ENCODE data around the gene SH3RF2. TPM values are rescaled to one million over a fixed set of nuclear protein-coding genes. Genes with fewer than 3 reads are reported as not detected.

SH3RF2 gene
- total and polyA plus RNA-seq, 7 experiments from 2014 or later, result 0.22 to 0.61 TPM; not detected in 5

DNA sequence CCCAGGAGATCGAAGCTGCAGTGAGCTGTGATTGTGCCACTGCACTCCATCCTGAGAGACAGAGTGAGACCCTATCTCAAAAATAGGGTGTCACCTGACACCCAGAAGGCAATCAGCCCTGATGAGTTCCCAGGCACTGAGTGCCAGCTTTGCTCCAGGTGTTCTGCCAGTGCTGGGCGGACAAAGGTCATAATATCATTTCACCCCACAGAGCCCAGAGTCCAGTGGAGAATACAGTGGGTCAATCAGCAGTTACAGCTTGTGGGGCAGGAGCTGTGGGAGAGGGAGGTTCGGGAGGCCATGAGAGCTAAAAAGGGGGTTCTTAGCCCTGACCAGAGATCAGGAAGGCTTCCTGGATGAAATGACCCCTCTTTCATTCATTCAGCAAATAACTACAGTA lies 24.4 kb upstream of the SH3RF2 start:
- Mint-ChIP-seq H3K27ac (no peak overlapping the region), H3K4me3 (no peak overlapping the region), H3K4me1 (peaks cover 0 to 3% (median 0%) of the 10 kb centered on the region in 7 donors), H3K36me3 (no peaks in the 10 kb centered on the region), H3K27me3 (peaks cover 0 to 11% (median 5%) of the 10 kb centered on the region in 5 donors), H3K9me3 (peaks cover 0 to 4% (median 0%) of the 10 kb centered on the region in 11 donors)
- H3K36me3 ChIP-seq (ENCODE audit: control insufficient read depth in 2 of 3, insufficient read depth in 3 of 3, low read length in 3 of 3), result no peaks in the 10 kb centered on the region
- H3K9me3 ChIP-seq (ENCODE audit: control insufficient read depth in 2 of 3, low read length in 3 of 3), result no peaks in the 10 kb centered on the region
- intact Hi-C loops (cut with micrococcal nuclease), result no loop called here
- no peaks in the 10 kb centered on the region for H3K27me3 ChIP-seq (ENCODE audit: control insufficient read depth in 2 of 2, insufficient read depth in 2 of 2, low read length in 2 of 2)
- DNase-seq, result no peak
- H3K27ac ChIP-seq (ENCODE audit: low read depth, low read length), result no peak overlapping the region
- ChIA-PET POLR2A (no interaction called here), CTCF (no interaction called here)
- ATAC-seq, result no peak
- no peaks in the 10 kb centered on the region for H3K4me1 ChIP-seq (ENCODE audit: control insufficient read depth in 2 of 2, insufficient read depth in 2 of 2, low read length in 2 of 2)
- H3K4me3 ChIP-seq (ENCODE audit: low read length), result no peak overlapping the region

DNA sequence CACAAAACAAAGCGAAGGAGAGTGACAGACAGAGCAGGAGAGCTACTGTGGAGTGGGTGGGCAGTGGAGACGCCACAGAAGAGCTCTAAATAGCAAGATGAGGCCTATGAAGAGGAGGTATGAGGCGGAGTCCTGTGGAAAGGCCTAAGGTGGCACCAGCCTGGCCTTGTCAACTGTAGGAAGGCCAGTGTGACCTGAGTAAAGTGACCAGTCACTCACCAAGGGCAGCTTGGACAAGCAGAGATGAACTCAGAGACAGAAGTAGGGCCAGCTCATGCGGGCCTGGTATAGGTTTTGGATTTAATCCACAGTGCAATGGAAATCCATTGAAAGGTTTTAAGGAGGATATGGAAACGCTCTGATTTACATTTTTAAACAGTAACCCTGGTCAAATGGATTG lies 23.8 kb upstream of the SH3RF2 start:
- intact Hi-C loops (cut with micrococcal nuclease), result no loop called here
- H3K4me3 Mint-ChIP-seq, result no peak overlapping the region
- ChIA-PET CTCF (no interaction called here), POLR2A (no interaction called here)
- peaks cover 0 to 3% (median 0%) of the 10 kb centered on the region in 7 donors for H3K4me1 Mint-ChIP-seq
- no peak overlapping the region for H3K27ac Mint-ChIP-seq
- Histone ChIP-seq H3K36me3 (ENCODE audit: control insufficient read depth in 2 of 3, insufficient read depth in 3 of 3, low read length in 3 of 3) (no peaks in the 10 kb centered on the region), H3K4me3 (ENCODE audit: low read length) (no peak overlapping the region), H3K27me3 (ENCODE audit: control insufficient read depth in 2 of 2, insufficient read depth in 2 of 2, low read length in 2 of 2) (no peaks in the 10 kb centered on the region), H3K4me1 (ENCODE audit: control insufficient read depth in 2 of 2, insufficient read depth in 2 of 2, low read length in 2 of 2) (no peaks in the 10 kb centered on the region), H3K27ac (ENCODE audit: low read depth, low read length) (no peak overlapping the region), H3K9me3 (ENCODE audit: control insufficient read depth in 2 of 3, low read length in 3 of 3) (no peaks in the 10 kb centered on the region)
- H3K27me3 Mint-ChIP-seq, result peaks cover 0 to 9% (median 6%) of the 10 kb centered on the region in 5 donors
- ATAC-seq (no peak), DNase-seq (no peak)
- H3K36me3 Mint-ChIP-seq, result no peaks in the 10 kb centered on the region
- H3K9me3 Mint-ChIP-seq, result peaks cover 0 to 5% (median 0%) of the 10 kb centered on the region in 11 donors

DNA sequence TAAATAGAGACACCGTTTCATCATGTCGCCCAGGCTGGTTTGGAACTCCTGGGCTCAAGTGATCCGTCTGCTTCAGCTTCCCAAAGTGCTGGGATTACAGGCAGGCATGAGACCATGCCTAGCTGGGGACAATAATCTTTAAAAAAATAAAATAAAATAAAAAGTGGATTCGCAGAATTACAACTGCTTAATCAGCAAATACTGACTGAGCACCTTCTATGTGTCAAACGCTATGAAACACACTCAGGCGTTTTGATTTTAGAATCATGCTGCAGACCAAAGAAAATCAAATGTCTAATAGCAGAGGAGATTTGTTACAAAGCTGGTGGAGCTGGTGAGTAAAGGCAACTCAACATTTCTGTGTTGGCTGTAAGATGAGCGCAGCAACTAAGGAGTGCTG lies 22.7 kb upstream of the SH3RF2 start:
- no peak overlapping the region for H3K4me3 Mint-ChIP-seq
- ChIA-PET POLR2A (no interaction called here), CTCF (no interaction called here)
- H3K27ac Mint-ChIP-seq, result no peak overlapping the region
- intact Hi-C loops (cut with micrococcal nuclease), result no loop called here
- ATAC-seq (no peak), DNase-seq (no peak)
- Histone ChIP-seq H3K4me1 (ENCODE audit: control insufficient read depth in 2 of 2, insufficient read depth in 2 of 2, low read length in 2 of 2) (no peaks in the 10 kb centered on the region), H3K4me3 (ENCODE audit: low read length) (no peak overlapping the region), H3K27ac (ENCODE audit: low read depth, low read length) (no peak overlapping the region), H3K36me3 (ENCODE audit: control insufficient read depth in 2 of 3, insufficient read depth in 3 of 3, low read length in 3 of 3) (no peaks in the 10 kb centered on the region), H3K9me3 (ENCODE audit: control insufficient read depth in 2 of 3, low read length in 3 of 3) (no peaks in the 10 kb centered on the region), H3K27me3 (ENCODE audit: control insufficient read depth in 2 of 2, insufficient read depth in 2 of 2, low read length in 2 of 2) (no peaks in the 10 kb centered on the region)
- no peaks in the 10 kb centered on the region for H3K36me3 Mint-ChIP-seq
- H3K9me3 Mint-ChIP-seq, result peaks cover 0 to 5% (median 0%) of the 10 kb centered on the region in 11 donors
- H3K4me1 Mint-ChIP-seq, result peaks cover 0 to 3% (median 0%) of the 10 kb centered on the region in 7 donors
- H3K27me3 Mint-ChIP-seq, result peaks cover 0 to 8% (median 6%) of the 10 kb centered on the region in 5 donors

DNA sequence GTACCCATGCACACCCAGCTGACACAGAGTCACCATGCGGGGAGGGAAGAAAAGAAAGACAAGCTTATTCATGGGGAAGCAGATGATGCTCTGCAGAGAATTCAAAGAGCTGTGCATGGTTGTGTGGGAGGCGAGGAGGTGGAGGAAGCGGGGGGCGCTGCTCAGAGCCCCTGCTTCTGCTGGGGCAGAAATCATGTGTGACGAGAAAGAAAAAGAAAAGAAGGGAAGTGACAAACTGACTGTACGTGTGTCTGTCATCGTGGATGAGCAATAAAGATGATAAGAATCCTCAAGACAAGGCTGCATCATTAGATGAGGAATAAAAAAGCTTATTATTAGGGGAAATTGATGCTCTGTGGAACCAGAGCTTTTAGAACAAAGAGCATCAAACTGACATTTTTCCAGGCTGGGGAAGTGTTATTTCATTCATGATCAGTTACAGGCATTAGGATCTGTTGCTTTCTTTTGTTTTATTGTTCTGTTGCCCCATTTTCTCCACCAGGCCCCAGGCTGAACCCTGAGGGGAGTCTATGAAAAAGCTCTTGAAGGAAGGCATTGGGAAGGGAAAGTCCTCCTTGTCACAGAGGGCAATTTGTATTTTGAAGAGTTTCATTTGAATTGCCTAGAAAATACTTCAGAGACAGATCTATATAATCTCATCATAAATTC lies 20.3 kb upstream of the SH3RF2 start:
- Mint-ChIP-seq H3K9me3 (peaks cover 0 to 5% (median 0%) of the 10 kb centered on the region in 11 donors), H3K27ac (no peak overlapping the region), H3K4me3 (no peak overlapping the region), H3K4me1 (peaks cover 0 to 3% (median 0%) of the 10 kb centered on the region in 7 donors), H3K36me3 (no peaks in the 10 kb centered on the region), H3K27me3 (peaks cover 0 to 11% (median 5%) of the 10 kb centered on the region in 5 donors)
- intact Hi-C loops (cut with micrococcal nuclease), result no loop called here
- CTCF ChIA-PET, result no interaction called here
- Histone ChIP-seq H3K4me1 (ENCODE audit: control insufficient read depth in 2 of 2, insufficient read depth in 2 of 2, low read length in 2 of 2) (no peaks in the 10 kb centered on the region), H3K4me3 (ENCODE audit: low read length) (no peak overlapping the region), H3K27me3 (ENCODE audit: control insufficient read depth in 2 of 2, insufficient read depth in 2 of 2, low read length in 2 of 2) (no peaks in the 10 kb centered on the region), H3K27ac (ENCODE audit: low read depth, low read length) (no peak overlapping the region), H3K9me3 (ENCODE audit: control insufficient read depth in 2 of 3, low read length in 3 of 3) (no peaks in the 10 kb centered on the region), H3K36me3 (ENCODE audit: control insufficient read depth in 2 of 3, insufficient read depth in 3 of 3, low read length in 3 of 3) (no peaks in the 10 kb centered on the region)
- no peak for ATAC-seq
- no peak for DNase-seq
- POLR2A ChIA-PET, result no interaction called here

DNA sequence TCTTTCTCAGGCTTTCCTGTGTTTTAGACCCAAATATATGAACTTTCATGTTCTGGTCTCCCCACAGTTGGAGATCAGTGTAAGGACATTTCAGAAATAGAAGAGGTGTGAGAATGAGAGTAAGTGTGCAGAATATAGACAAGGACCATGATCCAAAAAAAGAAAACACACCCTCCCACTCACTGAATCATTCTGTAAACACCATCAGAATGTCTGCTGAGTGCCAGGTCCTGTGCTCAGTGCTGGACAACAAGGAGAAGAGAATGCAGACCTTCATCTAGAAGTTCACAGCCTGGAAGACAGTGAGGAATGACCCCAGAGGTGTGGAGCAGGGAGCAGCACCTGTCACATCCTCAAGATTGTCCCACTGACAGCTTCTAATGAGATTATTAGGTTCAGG lies 19.1 kb upstream of the SH3RF2 start:
- POLR2A ChIA-PET, result no interaction called here
- CTCF ChIA-PET, result no interaction called here
- Mint-ChIP-seq H3K36me3 (no peaks in the 10 kb centered on the region), H3K4me1 (peaks cover 0 to 3% (median 0%) of the 10 kb centered on the region in 7 donors), H3K9me3 (peaks cover 0 to 5% (median 0%) of the 10 kb centered on the region in 11 donors), H3K4me3 (no peak overlapping the region), H3K27ac (no peak overlapping the region), H3K27me3 (peaks cover 4 to 12% (median 6%) of the 10 kb centered on the region in 5 donors)
- ATAC-seq, result no peak
- intact Hi-C loops (cut with micrococcal nuclease), result no loop called here
- H3K4me3 ChIP-seq (ENCODE audit: low read length), result no peak overlapping the region
- H3K4me1 ChIP-seq (ENCODE audit: control insufficient read depth in 2 of 2, insufficient read depth in 2 of 2, low read length in 2 of 2), result no peaks in the 10 kb centered on the region
- no peaks in the 10 kb centered on the region for H3K36me3 ChIP-seq (ENCODE audit: control insufficient read depth in 2 of 3, insufficient read depth in 3 of 3, low read length in 3 of 3)
- H3K9me3 ChIP-seq (ENCODE audit: control insufficient read depth in 2 of 3, low read length in 3 of 3), result no peaks in the 10 kb centered on the region
- no peak for DNase-seq
- H3K27ac ChIP-seq (ENCODE audit: low read depth, low read length), result no peak overlapping the region
- H3K27me3 ChIP-seq (ENCODE audit: control insufficient read depth in 2 of 2, insufficient read depth in 2 of 2, low read length in 2 of 2), result no peaks in the 10 kb centered on the region

DNA sequence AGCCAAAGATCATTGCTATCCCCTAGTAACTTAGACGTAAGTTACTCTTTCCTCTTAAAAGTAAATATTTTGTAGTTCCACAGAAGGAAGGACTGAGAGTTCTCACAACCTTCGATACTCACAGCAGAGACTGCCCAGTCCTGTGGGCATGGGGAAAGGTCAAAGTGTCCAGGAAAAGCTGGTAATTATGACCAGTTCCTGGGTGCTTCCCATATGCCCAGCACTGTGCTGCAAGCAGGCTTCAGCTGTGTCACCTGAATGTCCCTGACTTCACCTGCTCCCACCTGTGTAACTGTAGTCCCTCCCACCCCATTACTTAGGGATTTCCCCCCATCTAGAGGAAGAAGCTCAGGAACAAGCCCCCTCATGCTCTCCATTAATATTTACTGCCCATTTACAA lies 18.0 kb upstream of the SH3RF2 start:
- peaks cover 5 to 14% (median 6%) of the 10 kb centered on the region in 5 donors for H3K27me3 Mint-ChIP-seq
- H3K4me3 Mint-ChIP-seq, result no peak overlapping the region
- CTCF ChIA-PET, result interaction anchor here (0.7 kb wide), 1 partner anchor 422 kb away, joined by 3 read pairs; no protein-coding TSS in a partner anchor
- H3K4me3 ChIP-seq (ENCODE audit: low read length), result no peak overlapping the region
- H3K9me3 Mint-ChIP-seq, result peaks cover 0 to 5% (median 0%) of the 10 kb centered on the region in 11 donors
- H3K4me1 ChIP-seq (ENCODE audit: control insufficient read depth in 2 of 2, insufficient read depth in 2 of 2, low read length in 2 of 2), result no peaks in the 10 kb centered on the region
- no peaks in the 10 kb centered on the region for H3K36me3 ChIP-seq (ENCODE audit: control insufficient read depth in 2 of 3, insufficient read depth in 3 of 3, low read length in 3 of 3)
- no peak overlapping the region for H3K27ac ChIP-seq (ENCODE audit: low read depth, low read length)
- DNase-seq (no peak), ATAC-seq (no peak)
- intact Hi-C loops (cut with micrococcal nuclease), result no loop called here
- H3K36me3 Mint-ChIP-seq, result no peaks in the 10 kb centered on the region
- peaks cover 0 to 3% (median 0%) of the 10 kb centered on the region in 7 donors for H3K4me1 Mint-ChIP-seq
- no peaks in the 10 kb centered on the region for H3K27me3 ChIP-seq (ENCODE audit: control insufficient read depth in 2 of 2, insufficient read depth in 2 of 2, low read length in 2 of 2)
- H3K27ac Mint-ChIP-seq, result no peak overlapping the region
- POLR2A ChIA-PET, result no interaction called here
- H3K9me3 ChIP-seq (ENCODE audit: control insufficient read depth in 2 of 3, low read length in 3 of 3), result no peaks in the 10 kb centered on the region

DNA sequence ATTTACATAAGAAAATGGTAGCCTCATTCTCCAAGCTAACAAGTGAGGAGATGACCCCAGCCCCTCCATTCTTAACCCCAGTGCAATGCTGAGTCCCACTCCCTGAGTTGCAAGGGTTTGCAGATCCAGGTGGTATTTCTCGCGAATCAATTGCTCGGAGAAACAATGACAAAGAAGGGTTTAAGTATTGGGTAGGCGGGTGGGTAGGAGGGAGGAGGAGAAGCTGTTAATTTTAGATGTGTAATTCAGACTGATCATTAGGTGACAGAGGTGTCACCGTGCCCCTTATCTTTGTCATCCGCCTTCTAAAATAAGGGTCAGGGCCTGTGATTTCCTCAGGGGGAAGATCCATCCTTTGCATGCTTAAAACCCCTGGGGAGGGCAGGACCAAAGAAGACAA lies 17.0 kb upstream of the SH3RF2 start:
- Mint-ChIP-seq H3K27me3 (peaks cover 5 to 14% (median 8%) of the 10 kb centered on the region in 5 donors), H3K36me3 (no peaks in the 10 kb centered on the region), H3K4me3 (no peak overlapping the region), H3K27ac (no peak overlapping the region), H3K9me3 (peaks cover 0 to 5% (median 0%) of the 10 kb centered on the region in 11 donors), H3K4me1 (peaks cover 0 to 3% (median 0%) of the 10 kb centered on the region in 7 donors)
- no peak overlapping the region for H3K4me3 ChIP-seq (ENCODE audit: low read length)
- no peaks in the 10 kb centered on the region for H3K36me3 ChIP-seq (ENCODE audit: control insufficient read depth in 2 of 3, insufficient read depth in 3 of 3, low read length in 3 of 3)
- ChIA-PET POLR2A (no interaction called here), CTCF (no interaction called here)
- intact Hi-C loops (cut with micrococcal nuclease), result no loop called here
- no peak for DNase-seq
- no peak overlapping the region for H3K27ac ChIP-seq (ENCODE audit: low read depth, low read length)
- H3K4me1 ChIP-seq (ENCODE audit: control insufficient read depth in 2 of 2, insufficient read depth in 2 of 2, low read length in 2 of 2), result no peaks in the 10 kb centered on the region
- H3K9me3 ChIP-seq (ENCODE audit: control insufficient read depth in 2 of 3, low read length in 3 of 3), result no peaks in the 10 kb centered on the region
- H3K27me3 ChIP-seq (ENCODE audit: control insufficient read depth in 2 of 2, insufficient read depth in 2 of 2, low read length in 2 of 2), result no peaks in the 10 kb centered on the region
- no peak for ATAC-seq

Measured in naive thymus-derived CD4-positive, alpha-beta T cell (primary cell).